ENCODE data around the gene EHD1. TPM values are rescaled to one million over a fixed set of nuclear protein-coding genes. Genes with fewer than 3 reads are reported as not detected.

EHD1 gene
- polyA plus RNA-seq, 1 experiment: 56.1 TPM

- no peaks in the 10 kb centered on the region for H3K9me3 ChIP-seq (ENCODE audit: control insufficient read depth, insufficient read depth, low read length)
- peak; percentile 81 for DNase-seq (ENCODE audit: low read depth, low spot score)
- POLR2A ChIA-PET: interaction anchor here (1.0 kb wide), 1 partner anchor 90 kb away, joined by 3 read pairs; the partner anchor contains the start of gene ARL2
- H3K27me3 ChIP-seq (ENCODE audit: control insufficient read depth, insufficient read depth, low read length): no peaks in the 10 kb centered on the region
- CTCF ChIA-PET: interaction anchor here (1.0 to 1.5 kb wide), 3 partner anchors 30 to 80 kb away, joined by 3 to 4 read pairs (median 3); partner anchors contain the start of gene CDC42BPG
- H3K27ac ChIP-seq (ENCODE audit: low read depth, low read length): peak within 1 kb of the TSS; percentile 86
- H3K4me3 ChIP-seq (ENCODE audit: low read depth, low read length): peak within 1 kb of the TSS; percentile 84
- TF ChIP-seq, protein P1, sequence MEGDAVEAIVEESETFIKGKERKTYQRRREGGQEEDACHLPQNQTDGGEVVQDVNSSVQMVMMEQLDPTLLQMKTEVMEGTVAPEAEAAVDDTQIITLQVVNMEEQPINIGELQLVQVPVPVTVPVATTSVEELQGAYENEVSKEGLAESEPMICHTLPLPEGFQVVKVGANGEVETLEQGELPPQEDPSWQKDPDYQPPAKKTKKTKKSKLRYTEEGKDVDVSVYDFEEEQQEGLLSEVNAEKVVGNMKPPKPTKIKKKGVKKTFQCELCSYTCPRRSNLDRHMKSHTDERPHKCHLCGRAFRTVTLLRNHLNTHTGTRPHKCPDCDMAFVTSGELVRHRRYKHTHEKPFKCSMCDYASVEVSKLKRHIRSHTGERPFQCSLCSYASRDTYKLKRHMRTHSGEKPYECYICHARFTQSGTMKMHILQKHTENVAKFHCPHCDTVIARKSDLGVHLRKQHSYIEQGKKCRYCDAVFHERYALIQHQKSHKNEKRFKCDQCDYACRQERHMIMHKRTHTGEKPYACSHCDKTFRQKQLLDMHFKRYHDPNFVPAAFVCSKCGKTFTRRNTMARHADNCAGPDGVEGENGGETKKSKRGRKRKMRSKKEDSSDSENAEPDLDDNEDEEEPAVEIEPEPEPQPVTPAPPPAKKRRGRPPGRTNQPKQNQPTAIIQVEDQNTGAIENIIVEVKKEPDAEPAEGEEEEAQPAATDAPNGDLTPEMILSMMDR (IDR thresholded peaks at IDR 0.05; ENCODE audit: low read depth, low read length): no peak
Measured at GRCh38 chr11:64923944-64924909, 45.8 kb upstream of the EHD1 start, which contains the start of gene PPP2R5B. Gene PPP2R5B, plus strand, starts transcription at chr11:64924689. Its CDS starts 1,046 bp downstream, at chr11:64925735.

- POLR2A ChIA-PET: no interaction called here
- no peak overlapping the region for H3K4me3 ChIP-seq (ENCODE audit: low read depth, low read length)
- no peaks in the 10 kb centered on the region for H3K9me3 ChIP-seq (ENCODE audit: control insufficient read depth, insufficient read depth, low read length)
- no peak for DNase-seq (ENCODE audit: low read depth, low spot score)
- H3K27me3 ChIP-seq (ENCODE audit: control insufficient read depth, insufficient read depth, low read length): no peaks in the 10 kb centered on the region
- TF ChIP-seq, protein P1 (IDR thresholded peaks at IDR 0.05; ENCODE audit: low read depth, low read length): no peak
- H3K27ac ChIP-seq (ENCODE audit: low read depth, low read length): no peak overlapping the region
- CTCF ChIA-PET: interaction anchor here (1.1 to 1.5 kb wide), 2 partner anchors 76 to 79 kb away, joined by 3 to 4 read pairs; partner anchors contain the start of gene CDC42BPG
Measured at GRCh38 chr11:64923151-64923661, 44.8 kb upstream of the EHD1 start.

DNA sequence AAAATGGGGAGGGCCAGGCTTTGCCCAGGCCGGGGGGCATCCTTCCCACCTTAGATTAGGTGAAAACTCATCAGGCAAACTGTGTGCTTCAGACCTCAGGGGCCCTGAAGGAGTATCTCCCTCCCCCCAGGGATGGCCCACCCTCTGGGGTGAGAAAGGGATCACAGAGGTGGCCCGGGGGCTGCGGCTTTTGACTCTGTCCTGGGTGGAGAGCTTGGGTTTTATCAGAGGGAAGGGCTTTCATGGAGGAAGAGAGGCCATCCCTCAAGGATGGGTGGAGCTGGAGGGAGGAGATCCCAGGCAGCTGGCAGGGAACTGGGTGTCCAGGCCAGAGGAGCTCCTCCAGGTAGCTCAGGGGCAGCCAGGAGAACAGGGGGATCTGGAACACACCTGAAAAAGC, 43.0 kb upstream of the EHD1 start:
- CTCF ChIA-PET: interaction anchor here (0.8 kb wide), 1 partner anchor 33 kb away, joined by 4 read pairs; no protein-coding TSS in a partner anchor
- TF ChIP-seq, protein P1 (IDR thresholded peaks at IDR 0.05; ENCODE audit: low read depth, low read length): no peak
- POLR2A ChIA-PET: no interaction called here
- Histone ChIP-seq H3K27ac (ENCODE audit: low read depth, low read length) (no peak overlapping the region), H3K9me3 (ENCODE audit: control insufficient read depth, insufficient read depth, low read length) (no peaks in the 10 kb centered on the region; the same call in 1 of the 2 replicates), H3K4me3 (ENCODE audit: low read depth, low read length) (no peak overlapping the region), H3K27me3 (ENCODE audit: control insufficient read depth, insufficient read depth, low read length) (no peaks in the 10 kb centered on the region)
- no peak for DNase-seq (ENCODE audit: low read depth, low spot score)

DNA sequence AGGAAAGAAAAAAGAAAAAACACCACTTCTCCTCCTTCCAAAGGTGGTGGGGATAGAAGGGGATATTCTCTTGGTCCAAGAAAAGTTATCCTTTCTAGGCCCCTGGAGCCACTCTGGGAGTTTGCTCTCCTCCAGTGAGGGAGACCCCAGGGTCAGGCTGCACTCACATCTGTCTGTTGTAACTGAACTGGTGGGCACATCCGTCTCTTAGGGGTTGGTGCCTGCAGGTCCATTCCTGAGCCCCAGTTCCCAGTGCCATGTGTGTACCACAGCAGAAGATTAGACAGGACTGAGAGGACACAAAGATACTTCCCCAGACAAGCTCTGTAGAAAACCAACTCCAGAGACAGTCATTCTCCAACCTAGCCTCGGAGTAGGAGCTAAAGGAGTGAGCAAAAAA, 41.7 kb upstream of the EHD1 start:
- Histone ChIP-seq H3K27ac (ENCODE audit: low read depth, low read length) (no peak overlapping the region), H3K9me3 (ENCODE audit: control insufficient read depth, insufficient read depth, low read length) (no peaks in the 10 kb centered on the region; the same call in 1 of the 2 replicates), H3K27me3 (ENCODE audit: control insufficient read depth, insufficient read depth, low read length) (no peaks in the 10 kb centered on the region), H3K4me3 (ENCODE audit: low read depth, low read length) (no peak overlapping the region)
- no peak for DNase-seq (ENCODE audit: low read depth, low spot score)
- ChIA-PET POLR2A (no interaction called here), CTCF (interaction anchor here (1.1 to 1.8 kb wide), 3 partner anchors 13 to 191 kb away, joined by 3 to 5 read pairs (median 4); partner anchors contain the start of gene ARL2)
- TF ChIP-seq, protein P1 (IDR thresholded peaks at IDR 0.05; ENCODE audit: low read depth, low read length): no peak

Data from AG04450 (cell line).